HUES48 (cell line): ENCODE results near the gene NPM3.

ENCODE experiments used
- H3K27ac ChIP-seq: one replicate; pipeline ENCODE4 v1.7.0; 2013; ENCODE audit warnings: low read depth, low read length, inconsistent platforms
- H3K27me3 ChIP-seq: 2 replicates; pipeline ENCODE4 v1.6.1; 2013; ENCODE audit warnings: mild to moderate bottlenecking, low read length; ENCODE audit not compliant: control insufficient read depth, insufficient read depth
- H3K36me3 ChIP-seq: 2 replicates; pipeline ENCODE4 v1.6.1; 2013; ENCODE audit warnings: low read length; ENCODE audit not compliant: control insufficient read depth, insufficient read depth
- H3K4me1 ChIP-seq: 2 replicates; pipeline ENCODE4 v1.6.1; 2013; ENCODE audit warnings: mild to moderate bottlenecking, low read length; ENCODE audit not compliant: control insufficient read depth, insufficient read depth
- H3K4me3 ChIP-seq: 2 replicates; pipeline ENCODE4 v1.5.1; 2013; ENCODE audit warnings: mild to moderate bottlenecking, low read depth, low read length
- H3K9ac ChIP-seq: 2 replicates; pipeline ENCODE4 v1.6.1; 2013; ENCODE audit warnings: mild to moderate bottlenecking, low read depth, low read length, moderate library complexity
- H3K9me3 ChIP-seq: 2 replicates; pipeline ENCODE4 v1.6.1; 2013; ENCODE audit warnings: low read length; ENCODE audit not compliant: control insufficient read depth, insufficient read depth

The NPM3 gene

DNA sequence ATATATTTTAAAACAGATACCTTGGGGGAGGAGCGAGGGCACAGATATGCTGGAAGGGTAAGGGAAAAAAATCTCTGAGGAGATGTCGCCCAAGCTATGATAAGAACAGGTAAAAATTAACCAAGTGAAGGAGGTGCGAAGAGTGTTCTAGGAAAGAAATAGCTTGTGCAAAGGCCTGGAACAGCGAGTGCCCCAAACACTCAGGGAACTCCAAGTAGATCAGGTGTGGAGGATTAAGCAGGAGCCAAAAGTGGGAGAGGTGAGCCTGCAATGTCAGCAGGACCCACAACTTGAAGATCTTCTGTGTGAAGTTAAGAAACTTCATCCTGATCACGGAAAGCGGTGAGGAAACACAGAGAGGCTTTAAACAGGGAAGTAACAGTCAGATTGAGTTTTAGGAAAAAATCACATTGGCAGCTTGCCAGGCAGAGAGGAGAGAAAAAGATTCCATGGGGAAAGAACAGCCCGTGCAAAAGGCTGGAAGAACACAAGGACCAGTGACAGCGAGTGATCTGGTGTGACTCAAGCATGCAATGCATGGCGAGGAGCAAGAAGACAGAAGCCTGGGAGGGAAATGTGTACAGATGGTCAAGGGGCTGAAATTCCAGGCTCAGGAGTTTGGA lies 38.1 kb downstream of the NPM3 start:
- Histone ChIP-seq H3K9ac (no peak overlapping the region), H3K27ac (no peak overlapping the region), H3K9me3 (no peaks in the 10 kb centered on the region), H3K4me1 (peaks cover 16% of the 10 kb centered on the region; the same call in 1 of the 2 replicates), H3K27me3 (no peaks in the 10 kb centered on the region), H3K4me3 (no peak overlapping the region), H3K36me3 (no peaks in the 10 kb centered on the region)

DNA sequence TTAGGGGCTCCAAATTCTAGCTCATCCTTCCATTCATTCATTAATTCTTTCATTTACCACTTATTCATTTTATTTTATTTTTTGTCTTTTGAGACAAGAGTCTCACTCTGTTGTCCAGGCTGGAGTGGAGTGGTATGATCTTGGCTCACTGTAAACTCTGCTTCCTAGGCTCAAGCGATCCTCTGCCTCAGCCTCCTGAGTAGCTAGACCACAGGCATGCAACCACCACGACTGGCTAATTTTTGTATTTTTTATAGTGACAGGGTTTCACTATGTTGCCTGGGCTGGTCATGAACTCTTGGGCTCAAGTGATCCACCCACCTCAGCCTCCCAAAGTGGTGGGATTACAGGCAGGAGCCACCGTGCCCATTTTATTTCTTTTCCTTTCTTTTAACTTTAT lies 39.0 kb downstream of the NPM3 start:
- Histone ChIP-seq H3K36me3 (no peaks in the 10 kb centered on the region), H3K4me3 (no peak overlapping the region), H3K9ac (no peak overlapping the region), H3K4me1 (peaks cover 11% of the 10 kb centered on the region; the same call in 1 of the 2 replicates), H3K9me3 (no peaks in the 10 kb centered on the region), H3K27ac (no peak overlapping the region), H3K27me3 (no peaks in the 10 kb centered on the region)

DNA sequence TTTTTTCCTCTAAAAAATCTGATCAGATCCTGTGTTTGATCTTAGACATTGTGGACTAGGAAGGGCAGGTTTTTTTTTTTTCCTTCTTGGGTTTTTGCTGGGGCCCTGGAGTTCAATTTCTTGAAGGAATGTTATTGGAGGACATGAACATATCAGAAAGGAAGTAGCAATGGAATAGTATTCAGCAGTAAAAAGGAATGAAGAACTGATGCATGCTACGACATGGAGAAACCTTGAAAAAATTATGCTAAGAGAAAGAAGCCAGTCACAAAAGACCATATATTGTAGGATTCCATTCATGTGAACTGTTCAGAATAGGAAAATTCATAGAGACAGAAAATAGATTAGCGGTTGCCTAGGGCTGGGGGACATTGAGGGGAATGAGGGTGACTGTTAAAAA lies 41.3 kb downstream of the NPM3 start:
- Histone ChIP-seq H3K4me1 (no peaks in the 10 kb centered on the region), H3K27ac (no peak overlapping the region), H3K27me3 (no peaks in the 10 kb centered on the region), H3K9me3 (no peaks in the 10 kb centered on the region), H3K9ac (no peak overlapping the region), H3K36me3 (no peaks in the 10 kb centered on the region), H3K4me3 (no peak overlapping the region)

DNA sequence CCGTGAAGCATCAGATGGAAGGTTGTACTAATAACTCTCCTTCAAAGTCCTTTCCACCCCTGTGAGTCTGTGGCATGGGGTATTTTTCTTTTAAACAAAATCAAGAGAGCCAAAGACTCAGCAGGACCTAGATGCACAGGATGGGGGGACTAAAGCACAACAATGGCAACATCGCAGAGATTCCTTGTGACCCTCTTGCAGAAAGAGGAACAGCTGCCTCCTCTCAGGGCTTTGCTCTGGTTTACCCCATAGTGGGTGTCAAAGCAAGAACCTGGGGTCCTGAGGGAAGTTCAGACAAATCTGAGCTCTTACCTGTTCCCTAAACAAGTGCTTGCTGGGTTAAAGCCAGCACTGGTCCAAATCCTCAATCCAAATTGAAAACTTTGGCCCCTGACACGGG lies 46.6 kb downstream of the NPM3 start:
- Histone ChIP-seq H3K36me3 (no peaks in the 10 kb centered on the region), H3K27me3 (no peaks in the 10 kb centered on the region), H3K4me1 (no peaks in the 10 kb centered on the region), H3K27ac (no peak overlapping the region), H3K9ac (no peak overlapping the region), H3K9me3 (no peaks in the 10 kb centered on the region), H3K4me3 (no peak overlapping the region)

DNA sequence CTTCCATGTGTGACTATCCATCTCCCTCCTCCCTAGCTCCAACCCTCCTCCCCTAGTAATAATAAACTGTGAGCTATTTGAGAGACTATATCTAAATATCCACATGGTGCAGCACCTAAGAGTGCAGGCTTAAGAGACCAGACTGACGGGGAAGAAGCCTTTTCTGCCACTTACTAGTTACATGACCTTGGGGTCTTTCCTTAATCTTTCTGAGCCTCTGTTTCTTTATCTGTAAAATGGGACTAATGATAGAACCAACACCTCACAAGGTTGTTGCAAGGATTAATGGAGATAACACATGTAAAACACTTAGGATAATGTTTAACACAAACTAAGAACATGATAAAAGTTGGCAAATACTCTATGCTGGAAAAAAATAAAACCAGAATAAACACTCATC lies 51.1 kb downstream of the NPM3 start:
- Histone ChIP-seq H3K27ac (no peak overlapping the region), H3K4me1 (no peaks in the 10 kb centered on the region), H3K4me3 (no peak overlapping the region), H3K9me3 (no peaks in the 10 kb centered on the region), H3K36me3 (no peaks in the 10 kb centered on the region), H3K27me3 (no peaks in the 10 kb centered on the region), H3K9ac (no peak overlapping the region)
